Measurements from ENCODE around the gene TIAM2.
A peak's percentile ranks its signal among the peaks of the same experiment; 100 is the strongest.

The TIAM2 gene

DNA sequence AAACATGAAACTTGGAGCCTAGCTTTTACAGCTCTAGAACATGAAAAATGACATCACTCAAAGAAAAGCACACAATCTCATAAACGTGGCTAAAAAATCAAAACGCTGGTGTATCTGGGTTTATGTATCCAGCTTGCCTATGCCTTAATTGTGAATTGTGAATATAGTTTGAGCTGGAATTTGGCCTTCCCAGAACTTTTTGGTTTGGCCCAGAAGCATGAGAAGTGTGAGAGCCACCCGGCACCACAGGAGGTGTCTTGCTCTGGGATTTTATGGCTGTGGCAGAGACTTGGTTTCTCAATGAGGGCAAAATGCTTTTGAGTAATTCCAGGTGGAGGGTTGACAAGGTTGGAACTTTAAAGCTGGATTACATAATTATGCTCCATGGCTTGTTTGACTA, 69.2 kb downstream of the TIAM2 start:
- DNase-seq (ENCODE audit: low spot score), result no peak

DNA sequence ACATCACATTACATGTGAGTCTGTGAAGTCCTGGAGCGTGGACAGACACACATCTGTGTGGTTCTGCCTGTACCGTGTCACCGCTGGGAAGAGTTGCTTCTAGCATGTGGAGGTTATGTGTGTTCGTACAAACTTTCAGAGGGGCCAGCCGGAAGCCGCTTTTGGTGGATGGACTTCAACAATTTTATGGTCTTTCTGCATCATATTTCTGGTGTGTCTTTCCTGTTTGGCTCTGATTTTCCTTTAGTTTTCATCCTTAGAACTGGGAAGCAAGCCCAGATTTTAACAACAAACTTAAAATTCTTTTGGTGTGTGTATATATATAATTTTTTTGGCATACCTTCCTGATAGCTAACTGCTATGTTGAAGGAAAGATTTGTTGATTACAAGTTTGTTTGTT, 71.2 kb downstream of the TIAM2 start:
- no peak for DNase-seq (ENCODE audit: low spot score)

DNA sequence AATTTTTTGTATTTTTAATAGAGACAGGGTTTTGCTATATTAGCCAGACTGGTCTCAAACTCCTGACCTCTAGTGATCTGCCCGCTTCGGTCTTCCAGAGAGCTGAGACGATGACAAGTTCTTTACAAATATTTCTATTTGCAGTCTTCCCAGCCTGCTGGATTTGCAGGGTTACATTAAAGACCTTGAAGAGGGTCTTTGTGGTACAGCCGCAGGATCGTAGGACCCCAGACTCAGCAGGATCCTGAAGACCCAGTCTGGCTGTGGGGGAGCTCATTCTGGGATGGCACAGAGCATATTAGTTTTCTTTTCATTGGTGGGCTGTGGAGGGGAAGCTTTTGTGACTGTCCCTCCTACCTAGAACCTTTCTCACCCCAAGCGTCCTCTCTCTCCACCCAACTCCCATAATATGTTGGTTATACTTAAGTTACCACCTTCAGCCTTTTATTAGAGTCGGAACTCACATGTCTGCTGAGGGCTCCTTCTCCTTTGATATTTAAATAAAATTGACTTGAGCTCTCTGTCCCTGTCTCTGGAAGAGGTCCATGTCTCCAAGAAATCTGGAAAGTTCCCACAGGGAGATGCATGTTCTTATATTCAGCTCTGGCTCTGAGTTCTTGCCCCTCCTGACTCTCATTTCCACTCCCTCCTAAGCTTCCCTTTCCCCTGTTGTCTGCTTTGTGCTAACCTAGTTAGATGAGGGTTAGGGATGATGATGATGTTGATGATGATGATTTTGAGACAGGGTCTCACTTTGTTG, 72.0 kb downstream of the TIAM2 start:
- no peak for DNase-seq (ENCODE audit: low spot score)

DNA sequence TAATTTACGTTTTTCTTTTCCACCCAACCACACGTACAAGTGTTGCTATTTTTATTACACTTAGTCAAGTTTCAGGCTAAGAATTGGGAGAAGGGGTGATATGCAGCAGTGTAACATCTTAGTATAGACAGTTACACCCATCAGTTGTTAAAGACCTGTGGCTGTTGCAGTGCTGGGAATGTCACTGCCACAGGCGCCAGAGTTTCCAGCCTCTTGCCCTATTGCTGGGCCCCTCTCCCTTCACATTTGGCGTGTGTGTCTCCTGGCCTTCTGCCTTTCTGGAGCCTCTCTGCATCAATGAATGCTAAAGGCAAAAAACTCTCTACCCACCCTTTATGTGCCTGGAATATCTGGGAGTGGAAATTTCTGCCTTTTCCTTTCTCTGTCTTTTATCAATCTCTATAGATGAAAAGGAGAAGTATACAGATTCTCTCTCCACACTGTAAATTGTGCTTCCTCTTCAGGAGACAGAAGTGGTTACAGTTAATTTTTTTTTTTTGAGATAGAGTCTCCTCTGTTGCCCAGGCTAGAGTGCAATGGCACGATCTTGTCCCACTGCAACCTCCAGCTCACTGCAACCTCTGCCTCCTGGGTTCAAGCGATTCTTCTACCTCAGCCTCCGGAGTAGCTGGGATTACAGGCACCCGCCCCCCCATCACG, 73.0 kb downstream of the TIAM2 start:
- DNase-seq (ENCODE audit: low spot score), result no peak

DNA sequence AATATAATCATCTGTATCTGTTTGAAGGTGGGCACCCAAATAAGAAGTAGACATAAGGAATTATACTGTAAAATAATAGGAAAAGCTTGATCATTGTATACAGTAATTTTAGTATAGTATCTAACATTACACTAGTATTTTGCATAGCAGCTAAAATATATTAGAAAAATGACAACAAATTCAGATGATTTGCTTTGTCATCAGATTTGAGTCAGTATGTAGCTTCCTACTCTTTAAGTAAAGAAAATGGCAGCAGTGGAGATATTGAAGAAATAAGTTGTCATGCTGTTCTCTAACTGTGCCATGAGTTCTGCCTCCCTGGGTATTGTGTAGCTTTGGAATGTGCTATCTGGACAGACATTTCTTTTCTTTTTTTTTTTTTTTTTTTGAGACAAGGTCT, 74.4 kb downstream of the TIAM2 start:
- no peak for DNase-seq (ENCODE audit: low spot score)

DNA sequence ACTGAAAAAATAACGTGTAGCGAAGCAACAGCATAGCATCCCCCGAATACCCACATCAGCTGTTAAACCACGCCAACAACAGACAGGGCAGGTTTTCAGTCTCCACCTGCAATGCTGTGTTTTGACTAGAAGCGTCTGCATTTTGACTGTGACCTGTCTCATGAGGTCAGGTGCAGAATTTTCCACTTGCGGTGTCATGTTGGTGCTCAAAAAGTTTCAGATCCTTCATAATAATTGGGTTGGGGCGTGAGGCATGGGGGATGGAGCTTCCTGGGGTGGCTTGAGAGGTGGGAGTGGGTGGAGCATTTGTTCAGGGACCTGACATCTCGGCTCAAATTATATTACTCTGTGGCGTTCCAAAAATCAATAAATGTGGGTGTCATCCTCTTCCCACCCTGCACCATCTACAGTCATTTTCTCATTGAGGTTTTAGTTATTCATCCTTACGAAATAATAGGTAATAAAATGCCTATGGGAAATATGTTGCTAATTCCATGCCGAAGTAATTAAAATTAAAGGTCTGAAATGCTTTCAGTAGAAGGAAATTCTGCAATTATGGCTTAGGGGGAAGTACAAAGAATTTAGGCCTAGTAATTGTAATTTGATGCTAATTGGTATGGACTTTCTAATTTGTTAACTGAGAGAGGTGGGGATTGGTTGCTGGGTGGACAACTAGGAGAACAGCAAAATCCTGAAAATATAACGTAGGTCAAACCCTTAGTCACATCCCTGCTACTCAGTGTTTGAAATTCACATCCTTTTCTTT, 81.0 kb downstream of the TIAM2 start:
- no peak for DNase-seq (ENCODE audit: low spot score)

DNA sequence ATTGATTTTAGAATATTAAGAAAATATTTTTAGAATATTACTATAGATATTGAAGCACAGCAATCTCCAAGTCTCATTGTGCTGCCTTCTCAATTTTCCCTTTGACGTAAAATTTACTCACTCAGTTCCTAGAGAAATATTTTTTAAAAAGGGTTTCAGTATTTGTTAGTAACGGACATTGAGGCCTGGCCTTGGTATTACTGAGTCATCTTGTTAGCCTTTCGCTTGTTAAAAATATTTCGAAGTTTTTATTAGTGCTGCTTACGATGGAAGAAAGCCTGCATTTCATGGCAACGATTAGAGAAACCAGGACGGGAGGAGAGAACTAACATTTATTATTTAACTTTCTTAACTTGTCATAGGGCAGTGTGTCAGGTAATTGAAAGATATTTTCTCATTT, 82.2 kb downstream of the TIAM2 start:
- no peak for DNase-seq (ENCODE audit: low spot score)

DNA sequence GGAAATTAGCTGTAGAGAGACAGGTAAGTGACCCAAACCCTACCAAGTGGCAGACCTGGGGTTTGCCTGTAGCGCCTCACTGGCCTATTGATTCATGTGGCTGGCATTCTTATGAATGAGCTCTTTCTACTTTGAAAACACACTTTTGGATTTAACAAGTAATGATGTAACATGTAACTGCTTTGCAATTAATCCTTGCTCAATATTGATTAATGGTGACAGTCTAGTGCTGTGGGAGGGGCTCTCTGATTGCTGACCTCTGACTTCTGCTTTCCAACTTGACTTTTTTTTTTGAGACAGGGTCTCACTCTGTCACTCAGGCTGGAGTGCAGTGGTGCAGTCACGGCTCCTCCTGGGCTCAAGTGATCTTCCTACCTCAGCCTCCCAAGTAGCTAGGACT, 82.7 kb downstream of the TIAM2 start:
- DNase-seq (ENCODE audit: low spot score), result no peak

DNA sequence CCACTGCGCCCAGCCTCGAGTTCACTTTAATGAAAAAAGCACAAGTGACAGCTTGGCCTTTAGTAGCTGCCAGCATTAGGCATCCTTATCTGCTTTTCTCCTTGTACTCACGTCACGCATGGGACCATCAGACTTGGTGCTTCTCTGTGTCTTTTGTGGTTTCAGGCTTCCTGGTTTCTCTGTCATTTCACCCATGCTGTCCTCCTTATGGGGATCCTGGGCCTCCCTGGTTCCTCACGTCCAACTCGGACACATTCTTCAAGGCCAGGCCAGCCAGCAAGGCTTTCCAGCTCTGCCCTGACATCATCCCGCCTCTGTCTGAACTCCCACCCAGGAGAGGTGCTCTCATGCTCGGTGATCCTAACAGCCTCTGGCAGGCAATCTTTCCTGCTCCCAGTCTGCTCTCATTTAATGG, 83.2 kb downstream of the TIAM2 start:
- DNase-seq (ENCODE audit: low spot score), result no peak

DNA sequence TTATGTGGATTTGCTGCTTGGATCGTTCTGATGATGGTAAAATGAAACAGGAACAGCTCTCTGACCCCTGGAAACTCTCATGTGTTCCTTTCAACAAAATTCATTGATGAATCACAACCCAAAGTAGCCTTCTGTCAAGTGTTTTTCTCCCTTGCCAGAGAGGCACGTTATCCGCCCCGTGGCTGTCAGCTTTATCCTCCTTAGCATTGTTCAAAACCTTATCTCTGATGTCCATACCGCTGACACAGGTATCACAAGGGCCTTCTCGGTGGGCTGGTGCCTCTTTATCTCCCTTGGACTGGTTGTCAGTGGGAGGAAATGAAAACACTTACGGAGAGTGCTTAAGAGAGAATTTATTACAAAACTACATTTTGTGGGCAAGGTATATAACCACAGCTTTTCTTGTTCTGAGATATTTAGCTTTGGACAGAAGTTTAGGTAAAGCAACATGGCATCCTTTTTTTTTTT, 84.9 kb downstream of the TIAM2 start:
- DNase-seq (ENCODE audit: low spot score), result no peak

DNA sequence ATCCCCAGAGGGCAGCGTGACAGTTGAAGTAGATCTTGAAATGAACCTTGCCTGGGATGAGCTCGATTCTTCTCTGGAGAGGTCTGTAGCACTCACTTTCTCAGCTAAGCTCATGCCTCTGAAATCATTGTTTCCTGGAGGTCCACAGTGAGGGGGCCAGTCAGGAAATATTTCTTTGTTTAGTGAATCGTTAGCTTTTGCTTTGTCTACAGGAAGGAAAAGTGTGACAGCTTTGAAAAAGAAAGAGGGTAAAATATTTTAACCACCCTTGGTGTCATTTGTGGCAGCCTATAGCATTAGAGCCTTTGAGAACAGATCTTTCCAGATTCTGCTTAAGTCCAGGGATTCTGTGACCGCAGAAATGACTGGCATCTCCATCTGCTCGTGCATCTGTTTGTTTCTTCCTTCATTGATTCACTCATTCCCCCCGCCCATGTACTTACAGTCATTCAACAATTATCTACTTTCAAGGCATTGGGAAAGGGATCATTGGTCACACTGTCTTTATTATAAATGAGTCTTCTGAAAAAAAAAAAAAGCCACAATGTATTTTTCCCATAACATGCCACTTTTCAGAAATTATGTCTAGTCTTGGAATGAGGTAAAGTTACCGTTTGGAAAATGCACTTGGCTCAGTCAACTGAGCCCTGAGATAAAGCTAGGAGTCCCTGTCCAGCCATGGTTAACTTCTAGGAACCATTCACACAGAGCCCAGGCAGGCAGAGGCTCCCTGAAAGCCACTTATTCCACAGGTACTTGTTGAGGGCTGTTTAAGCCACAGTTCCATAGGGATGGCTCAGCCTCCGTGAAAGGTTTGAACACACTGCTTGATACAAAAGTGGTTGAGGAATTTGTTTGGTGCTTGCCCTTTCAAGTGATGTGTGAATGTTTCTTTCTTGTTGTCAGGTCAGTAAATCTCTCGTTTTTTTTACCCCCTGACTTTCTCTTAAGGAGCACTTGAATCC, 86.0 kb downstream of the TIAM2 start:
- DNase-seq (ENCODE audit: low spot score), result no peak

DNA sequence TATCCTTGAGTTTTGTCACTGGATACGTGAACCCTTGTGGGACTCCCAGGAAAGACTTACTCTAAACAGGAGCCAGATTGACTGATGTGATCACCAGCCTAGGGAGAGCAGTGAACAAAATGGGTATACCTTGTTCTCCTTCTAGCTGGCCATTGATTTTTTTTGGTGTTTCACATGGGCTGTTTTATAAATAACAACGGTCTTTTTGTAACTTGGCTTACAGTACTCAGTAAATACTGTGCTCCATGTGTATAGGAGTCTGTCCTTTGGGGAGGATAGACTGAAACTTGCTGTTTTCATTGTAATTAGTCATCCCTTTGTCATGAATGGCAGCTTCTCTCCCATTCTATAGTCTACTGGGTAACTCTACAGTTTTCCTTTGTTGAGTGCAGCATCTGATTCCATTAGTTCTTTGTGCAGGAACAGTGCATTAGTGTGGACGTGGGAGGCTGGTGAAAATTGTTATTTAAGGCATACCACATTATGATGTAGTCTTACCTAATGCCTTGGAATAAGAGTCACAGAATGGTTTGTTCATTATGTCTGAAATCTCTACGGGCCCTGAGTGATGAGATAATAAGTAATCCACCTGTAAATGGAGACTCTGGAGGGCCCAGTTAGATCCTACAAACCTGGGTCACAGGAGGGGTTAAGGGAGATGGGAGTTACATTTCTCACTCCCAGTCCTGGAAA, 89.5 kb downstream of the TIAM2 start:
- no peak for DNase-seq (ENCODE audit: low spot score)

DNA sequence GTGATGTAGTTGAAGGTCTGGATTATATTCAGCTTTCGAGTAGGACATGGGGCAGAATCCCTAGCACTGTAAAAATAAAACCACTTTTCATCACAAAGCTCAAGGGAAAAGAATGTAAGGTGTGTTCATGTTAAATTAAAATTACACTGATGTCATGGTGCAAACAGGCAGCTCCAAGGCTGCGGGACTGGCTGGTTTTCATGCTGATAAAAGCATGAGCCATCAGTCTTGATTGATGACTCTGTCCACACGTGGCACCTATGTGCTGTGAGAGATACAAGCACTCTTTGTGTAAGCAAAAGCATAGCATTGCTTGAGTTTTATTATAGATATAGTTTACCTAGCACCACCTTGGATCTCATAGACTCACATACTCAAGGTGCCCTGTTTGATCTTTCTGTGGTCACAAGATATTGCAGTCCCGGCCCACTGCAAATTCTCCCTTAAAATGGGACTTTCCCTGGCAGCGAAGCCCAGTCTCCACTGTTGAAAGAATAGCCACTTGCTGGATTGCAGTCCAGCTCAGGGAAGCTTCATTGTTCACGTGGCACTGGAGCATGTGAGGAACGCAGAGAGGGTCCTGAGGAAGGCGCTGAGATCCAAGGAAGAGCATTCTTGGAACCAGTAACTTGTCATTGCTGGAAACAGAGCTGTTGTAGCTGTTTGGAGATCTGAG, 90.6 kb downstream of the TIAM2 start:
- DNase-seq (ENCODE audit: low spot score), result no peak

DNA sequence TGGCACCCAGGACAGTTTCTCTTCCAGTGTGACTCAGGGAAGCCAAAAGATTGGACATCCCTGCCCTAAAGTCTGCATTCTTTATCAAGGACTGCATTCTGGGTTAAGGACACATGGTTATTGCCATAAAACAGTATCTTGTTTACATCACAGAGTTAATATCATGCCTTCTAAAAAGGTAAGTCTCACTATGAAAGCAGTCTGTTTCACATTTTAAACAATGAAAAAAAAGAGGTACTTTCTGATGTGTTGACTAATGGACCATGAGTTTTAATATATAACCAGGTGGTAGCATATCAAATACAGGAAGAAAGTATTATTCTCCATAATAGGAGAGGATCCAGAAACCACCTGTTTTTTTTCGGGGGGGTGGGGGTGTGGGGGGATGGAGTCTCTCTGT, 93.7 kb downstream of the TIAM2 start:
- DNase-seq (ENCODE audit: low spot score), result no peak

DNA sequence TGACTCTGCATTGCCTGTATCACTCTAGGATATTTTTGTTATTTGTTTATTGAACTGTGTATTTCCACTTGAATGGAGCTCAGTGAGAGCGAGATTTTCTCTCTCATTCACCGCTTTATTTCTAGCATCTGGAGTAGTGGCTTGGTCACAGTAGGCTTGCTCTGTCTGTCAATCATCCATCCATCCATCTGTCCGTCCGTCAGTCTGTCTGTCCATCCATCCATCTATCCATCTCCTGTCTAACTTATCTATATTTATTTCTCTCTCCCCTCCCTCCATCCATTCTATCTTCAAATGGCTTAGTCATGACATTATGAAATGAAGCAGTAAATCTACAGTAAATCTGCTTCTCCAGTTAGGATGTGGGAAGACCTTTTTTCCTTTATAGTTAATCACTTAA, 94.6 kb downstream of the TIAM2 start:
- no peak for DNase-seq (ENCODE audit: low spot score)

DNA sequence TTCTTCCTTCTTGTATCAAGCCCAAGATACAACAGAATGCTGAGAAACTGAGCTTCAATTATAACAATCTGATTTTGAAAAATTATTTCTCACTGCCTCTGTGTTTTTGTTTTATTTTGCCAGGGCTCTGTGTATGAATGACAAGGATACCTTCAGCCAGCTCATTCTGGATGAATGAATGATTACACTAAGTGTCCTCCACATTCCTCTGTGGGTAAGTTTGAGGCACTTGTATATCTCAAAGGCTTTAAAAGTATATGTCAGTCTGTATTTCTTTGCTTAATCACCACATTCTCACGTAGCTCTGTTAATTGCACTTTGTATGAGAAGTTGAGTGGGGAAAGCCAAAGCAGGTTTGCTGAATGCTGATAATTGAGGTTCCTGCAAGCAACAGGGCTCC, 95.1 kb downstream of the TIAM2 start:
- DNase-seq (ENCODE audit: low spot score), result no peak

DNA sequence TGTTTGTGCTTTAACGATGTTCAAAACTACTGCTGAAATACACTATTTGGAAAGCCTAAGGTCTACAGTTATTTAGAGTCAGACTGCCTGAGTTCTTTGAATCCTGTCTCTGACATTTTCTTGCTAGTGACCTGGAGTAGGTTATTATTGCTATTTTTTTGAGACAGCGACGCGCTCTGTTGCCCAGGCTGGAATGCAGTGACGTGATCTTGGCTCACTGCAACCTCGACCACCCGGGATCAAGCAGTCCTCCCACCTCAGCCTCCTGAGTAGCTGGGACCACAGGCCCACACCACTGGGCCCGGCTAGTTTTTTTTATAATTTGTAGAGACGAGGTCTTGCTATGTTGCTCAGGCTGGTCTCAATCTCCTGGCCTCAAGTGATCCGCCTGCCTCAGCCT, 96.6 kb downstream of the TIAM2 start:
- no peak for DNase-seq (ENCODE audit: low spot score)

DNA sequence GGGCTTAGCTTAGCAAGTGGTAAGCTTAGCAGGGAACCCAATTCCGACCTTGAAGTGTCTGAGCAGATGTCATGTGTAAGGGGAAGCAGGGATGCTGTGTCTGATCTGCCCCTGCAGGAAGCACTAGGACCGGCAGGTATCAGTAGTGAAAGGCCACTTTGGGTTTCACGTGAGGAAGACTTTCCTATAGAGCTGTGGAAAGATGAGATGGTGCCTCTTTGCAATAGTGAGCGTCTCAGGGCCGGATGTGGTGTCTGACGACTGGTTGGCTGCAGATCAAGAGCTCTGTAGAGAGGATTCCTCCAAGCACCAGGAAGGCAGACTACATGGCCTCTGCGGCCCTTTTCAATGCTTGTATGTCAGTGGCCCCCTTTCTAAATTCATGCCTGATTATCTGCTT, 98.3 kb downstream of the TIAM2 start:
- DNase-seq (ENCODE audit: low spot score), result peak; percentile 42

DNA sequence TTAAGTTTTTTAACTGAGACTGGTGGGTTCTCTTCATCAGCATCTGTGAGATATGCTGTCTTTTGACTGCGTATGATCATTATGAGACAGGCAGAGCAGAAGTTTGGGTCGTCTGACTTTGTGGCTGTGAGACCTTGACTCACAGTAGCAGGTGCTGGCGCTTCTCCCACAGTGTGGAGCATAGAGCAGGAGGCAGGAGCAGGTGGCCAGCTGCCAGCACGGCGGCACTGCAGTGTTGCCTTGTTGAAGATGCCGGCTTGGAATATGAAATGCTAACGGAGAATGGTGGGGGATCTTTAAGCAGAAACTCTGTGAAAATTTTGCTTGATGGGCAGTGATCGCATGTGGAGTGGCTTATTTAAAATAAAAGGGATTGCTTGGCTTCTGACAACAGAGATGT, 105.0 kb downstream of the TIAM2 start:
- DNase-seq (ENCODE audit: low spot score), result no peak

DNA sequence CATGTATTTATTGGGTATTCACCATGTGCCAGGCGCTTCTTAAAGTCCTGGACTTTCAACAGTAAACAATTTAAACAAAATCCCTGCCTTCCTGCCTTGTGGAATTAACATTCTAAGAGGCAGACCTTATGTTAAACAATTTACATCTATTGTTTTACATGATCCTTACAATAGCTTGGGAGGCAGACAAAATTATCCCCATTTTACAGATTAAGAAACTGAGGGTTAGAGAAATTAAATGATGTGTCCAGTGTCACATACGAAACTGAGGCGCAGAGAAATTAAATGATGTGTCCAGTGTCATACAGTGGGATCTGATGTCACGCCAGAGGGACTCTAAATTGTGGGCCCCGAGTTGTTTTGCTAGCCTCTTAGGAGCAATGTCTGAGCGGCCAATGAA, 105.5 kb downstream of the TIAM2 start:
- DNase-seq (ENCODE audit: low spot score), result no peak
